Measurements from ENCODE around the gene DRC1.

DRC1 gene

DNA sequence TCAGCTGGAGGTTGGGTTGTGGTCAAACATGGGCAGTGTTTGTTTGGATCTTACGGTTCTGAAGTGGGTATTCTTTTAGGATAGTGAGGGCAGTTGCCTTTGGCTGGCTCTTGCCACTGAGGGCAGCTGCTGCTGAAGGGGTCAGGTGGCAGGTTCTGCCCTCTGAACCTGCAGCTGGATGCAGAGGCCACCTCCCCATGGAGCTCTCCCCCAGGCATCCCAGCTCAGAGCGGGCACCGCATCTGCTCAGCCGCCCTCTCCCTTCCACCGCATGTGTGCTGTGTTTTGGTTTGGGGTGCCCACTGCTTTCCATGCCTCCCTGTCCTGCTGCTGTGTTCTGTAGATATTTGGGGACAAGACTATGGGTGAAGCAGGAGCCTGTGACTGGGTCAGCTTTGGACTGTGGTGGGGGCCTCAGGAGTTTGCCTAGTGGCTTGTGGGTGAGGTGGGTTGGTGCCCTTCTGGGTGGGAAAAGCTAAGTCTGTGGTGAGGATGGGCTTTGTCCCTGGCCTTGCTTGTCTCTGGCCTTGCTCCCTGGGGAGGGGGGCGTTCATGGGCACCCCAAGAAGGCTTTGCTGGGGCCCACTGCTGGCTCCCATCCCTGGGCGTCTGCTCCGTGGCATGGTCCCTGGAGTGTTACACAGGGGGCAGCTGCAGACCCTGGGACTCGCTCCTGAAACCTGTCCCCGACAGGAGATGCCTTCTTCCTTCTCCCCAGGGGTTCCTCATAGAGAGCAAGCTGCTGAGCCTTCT is 47.7 kb downstream of the DRC1 start:
- no peak for FAIRE-seq

DNA sequence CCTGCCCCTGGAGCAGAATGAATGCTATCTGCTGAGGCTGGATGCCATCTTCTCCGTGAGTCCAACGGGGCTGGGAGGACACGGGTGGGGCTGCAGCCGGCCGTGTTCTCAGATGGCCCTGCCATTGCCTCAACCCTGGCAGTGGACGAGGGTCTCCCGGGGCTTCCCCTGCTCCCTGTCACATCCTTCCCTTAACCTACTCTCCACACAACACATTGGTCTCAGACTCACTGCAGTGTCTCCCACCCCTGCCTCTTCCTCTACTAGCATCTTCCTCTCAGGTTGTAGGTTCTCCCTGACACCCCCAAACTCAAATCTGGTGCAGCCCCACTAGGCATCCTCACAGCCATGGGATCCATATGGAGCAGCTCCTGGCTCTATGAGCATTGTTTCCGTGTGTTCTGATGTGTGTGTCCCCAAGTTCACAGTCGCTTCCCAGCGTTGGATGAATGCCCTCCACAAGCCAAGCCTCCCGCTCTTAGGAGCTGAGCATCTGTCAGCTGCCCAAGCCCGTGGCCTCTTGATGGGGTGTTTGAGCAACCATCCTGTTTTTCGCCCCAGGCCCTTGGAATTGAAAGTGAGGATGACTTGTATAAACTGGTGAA is 48.4 kb downstream of the DRC1 start:
- FAIRE-seq: no peak

DNA sequence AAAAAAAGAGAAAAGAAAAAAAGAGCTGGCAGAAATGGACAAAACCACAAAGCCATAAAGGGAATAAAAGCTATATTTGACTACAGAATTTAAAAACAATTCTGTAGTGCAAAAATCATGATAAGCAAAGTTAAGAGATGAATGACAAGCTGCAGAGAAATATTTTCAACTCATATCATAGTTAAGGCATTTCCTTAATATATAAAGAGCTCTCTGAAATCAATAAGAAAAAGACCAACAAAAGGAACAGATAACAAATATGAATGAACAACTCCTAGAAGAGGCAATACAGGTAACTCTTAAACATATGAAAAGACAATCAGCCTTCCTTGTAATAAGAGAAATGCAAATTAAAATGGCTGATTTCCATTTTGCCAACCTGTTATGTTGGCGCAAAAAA is 50.0 kb downstream of the DRC1 start:
- no peak for FAIRE-seq

DNA sequence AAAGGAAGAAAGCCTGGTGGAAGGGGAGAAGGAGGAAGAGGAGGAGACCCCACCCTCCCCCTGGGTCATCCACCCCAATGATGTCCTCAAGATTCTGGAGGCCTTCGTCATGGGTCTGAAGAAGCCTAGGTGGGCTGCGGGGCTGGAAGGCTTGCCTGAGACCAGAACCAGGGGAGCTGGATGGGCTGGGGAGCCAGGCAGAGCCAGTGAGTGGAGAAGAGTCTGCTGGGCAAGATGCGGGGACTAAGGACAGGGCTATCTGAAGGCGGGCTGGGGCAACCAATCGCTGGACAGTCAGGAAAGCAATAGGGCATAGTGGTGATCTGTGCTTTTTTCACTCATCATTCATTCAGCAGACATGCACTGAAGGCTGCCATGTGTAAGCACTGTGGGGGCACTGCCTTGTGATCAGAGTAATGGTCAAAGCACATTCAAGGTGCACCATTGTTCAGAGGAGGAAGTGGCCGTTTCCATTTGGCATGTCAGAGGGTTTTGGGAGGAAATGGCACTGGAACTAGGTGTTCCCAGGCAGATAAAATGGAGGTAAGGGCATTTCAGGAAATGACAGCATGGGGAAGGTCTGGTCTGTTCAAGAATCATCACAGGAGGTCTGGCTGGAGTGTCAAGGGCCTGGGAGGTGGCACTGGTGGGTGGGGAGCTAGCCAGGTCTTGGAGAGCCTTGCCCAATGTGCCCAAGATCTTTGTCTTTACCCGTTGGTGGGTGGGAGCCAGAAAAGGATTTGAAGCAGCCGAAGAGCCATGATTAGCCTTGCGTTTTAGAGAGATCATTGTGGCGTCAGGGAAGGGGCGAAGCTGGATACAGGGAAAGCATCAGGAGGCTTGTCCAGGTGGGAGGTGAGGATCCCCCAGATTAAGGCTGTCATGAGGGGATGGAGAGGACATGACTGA is 52.0 kb downstream of the DRC1 start:
- FAIRE-seq: no peak

DNA sequence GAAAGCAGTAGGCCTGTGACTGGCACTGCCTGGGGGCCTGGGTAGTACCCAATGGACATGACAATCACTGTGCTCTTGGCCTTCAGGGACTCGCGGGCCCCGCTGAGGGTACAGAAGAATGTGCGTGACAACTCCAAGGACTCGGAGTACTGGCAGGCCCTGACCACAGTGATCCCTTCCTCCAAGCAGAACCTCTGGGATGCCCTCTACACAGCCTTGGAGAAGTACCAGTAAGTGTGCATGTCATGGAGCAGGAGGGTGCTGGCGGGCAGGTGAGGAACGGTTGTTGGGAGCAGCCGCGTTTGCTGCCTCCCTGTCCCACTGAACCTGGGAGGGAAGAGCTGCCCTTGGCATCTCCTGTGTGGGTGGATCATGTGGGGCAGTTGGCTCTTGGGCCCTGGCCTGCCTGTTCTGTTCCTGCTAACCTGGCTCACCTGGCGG is 52.9 kb downstream of the DRC1 start:
- FAIRE-seq: no peak

DNA sequence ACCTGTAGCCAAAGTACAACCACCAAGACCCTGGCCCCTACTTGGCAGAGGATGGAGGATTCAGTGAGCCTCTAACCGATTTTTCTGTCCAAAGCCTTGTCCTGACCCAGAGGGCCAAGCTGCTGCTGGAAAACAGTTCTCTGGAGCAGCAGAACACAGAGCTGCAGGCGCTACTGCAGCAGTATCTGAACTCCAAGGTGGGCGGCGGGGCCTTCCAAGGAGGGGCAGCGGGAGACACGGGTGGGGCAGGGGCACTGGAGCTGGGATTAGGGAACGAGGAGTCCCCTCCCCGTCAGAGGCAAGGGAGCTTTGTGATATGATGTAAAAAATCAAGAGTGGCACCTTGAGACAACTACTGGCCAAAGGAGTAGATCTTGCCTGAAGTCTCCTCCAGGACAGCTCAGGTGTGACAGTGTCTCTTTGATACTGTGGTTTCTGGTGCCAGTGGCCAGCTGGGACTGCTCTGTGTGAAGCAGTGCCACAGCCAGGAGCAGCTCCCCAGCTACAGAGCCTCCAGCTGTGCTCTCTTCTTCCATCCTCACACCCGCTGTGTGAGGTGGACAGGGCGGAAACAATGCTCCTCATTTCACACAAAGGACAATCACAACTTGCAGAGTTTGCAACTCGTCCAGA is 53.4 kb downstream of the DRC1 start:
- FAIRE-seq: no peak

DNA sequence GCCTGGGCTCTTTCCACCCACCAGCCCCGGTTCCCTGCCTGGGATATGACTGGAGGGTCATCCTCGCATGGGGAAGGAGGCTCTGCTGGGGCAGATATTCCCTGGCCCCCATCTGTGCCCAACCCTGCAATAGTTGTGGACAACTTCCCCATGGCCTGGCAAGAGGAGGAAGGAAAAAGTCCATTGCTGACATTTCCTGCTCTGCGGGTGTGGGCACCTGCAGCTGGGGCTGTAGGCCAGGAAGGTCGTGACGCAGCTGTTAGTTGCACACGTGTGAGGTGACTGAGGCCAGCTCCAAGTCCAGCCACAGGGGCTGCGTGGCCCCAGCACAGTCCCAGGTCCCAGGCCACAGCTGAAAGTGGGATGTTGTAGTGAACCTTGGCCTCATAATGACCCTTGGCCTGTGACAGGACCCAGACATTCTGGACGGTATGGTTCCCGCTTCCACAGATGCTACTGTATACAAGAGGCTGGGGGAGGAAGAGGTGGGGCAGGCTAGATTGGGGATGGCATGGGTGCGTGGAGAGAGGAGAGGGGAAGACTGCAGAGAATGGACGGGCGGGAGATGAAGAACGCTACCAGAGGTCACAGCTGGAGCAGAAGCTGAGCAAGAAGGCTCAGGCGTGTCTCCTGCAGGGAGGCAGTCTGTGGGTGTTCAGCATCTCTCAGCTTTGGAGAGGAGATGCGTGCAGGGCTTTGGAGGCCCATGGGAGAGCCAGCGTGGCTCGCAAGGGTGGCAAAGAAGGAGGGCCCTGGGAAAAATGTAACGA is 54.1 kb downstream of the DRC1 start:
- FAIRE-seq: no peak

DNA sequence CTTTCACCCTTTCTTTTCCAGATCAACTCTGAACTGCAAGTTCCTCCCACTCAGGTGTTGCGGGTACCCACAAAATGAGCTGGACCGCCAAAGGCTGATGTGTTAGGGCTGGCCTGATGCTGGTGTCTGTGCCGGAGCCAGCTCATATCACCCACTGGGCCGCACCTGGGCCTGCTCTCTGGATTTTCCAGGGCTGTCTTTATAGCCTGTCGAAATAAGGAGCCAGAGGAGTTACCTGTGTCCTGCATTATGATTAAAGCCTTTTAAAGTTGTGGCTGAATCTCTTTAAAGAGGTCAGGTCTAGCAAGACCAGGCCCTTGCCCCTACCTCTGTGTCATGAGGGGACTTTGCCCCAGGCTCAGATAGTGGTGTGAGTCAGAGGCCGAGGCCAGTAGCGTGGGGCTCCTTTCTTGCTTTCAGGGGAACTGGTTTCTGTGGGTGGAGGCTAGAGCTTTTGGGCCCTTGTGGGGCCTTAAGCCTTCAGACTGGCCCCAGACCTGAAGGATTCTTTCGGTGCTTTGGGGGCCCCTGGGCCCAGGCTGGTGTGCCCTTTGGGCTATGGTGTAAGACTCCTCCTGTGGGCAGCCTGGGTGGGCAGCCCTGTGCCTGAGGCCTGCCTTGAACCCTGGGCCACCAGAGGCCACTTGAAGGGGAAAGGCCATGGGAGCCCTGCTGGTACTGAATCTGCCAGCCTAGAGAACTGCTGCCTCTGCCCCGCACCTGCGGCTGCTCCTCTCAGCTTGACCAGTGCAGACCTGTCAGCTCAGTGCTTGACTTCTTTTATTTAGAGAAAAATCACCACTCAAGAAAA is 54.9 kb downstream of the DRC1 start:
- no peak for FAIRE-seq

DNA sequence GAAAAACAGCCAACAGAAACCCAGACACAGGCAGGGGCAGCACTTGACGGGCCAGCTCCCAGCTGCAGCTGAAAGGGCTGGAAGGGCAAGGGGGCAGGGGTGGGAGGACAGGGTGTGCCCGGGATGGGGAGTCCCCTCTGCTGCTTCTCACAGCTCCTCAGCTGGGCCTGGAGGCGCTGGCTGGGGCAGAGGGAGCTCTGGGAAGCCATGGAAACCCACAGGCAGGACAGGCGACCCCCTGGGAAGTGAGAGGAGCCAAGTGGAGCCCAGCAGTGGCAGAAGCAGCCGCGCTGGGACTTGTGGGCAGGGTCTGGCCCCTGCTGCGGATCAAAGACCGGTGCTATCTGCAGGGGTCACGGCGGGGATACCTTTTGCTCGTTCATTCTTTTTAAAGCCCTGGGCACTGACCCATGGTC is 55.5 kb downstream of the DRC1 start:
- FAIRE-seq: no peak

DNA sequence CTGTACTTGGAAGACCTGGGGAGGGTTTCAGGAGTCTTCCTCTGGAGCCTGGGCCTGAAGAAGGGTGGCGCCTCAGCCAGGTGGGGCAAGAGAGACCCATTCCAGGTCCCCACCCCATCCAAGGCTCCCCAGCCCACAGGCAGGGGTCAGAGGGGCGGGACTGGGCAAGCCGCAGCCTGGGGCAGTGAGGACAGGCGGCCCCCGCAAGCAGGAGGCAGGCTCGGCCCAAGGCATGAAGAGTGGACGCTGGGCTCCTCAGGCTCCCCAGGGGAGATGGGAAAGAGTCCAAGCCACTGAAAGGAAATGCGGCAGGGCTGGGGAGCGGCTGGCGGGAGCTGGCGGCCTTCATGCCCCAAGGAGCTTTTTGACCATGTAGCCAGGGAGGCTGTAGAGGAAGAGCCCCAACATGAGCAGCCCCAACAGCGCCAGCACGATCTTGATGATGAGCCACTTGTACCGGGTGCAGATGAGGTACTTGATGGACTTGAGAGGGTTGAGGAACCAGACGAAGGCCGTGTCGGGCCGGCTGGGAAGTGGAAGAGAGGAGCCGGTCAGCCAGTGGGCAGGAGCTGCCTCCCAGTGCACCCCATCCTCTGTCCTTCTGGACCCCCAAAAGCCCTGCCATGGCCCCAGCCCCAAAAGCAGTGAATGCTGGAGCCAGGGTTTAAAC is 56.1 kb downstream of the DRC1 start:
- FAIRE-seq: no peak

DNA sequence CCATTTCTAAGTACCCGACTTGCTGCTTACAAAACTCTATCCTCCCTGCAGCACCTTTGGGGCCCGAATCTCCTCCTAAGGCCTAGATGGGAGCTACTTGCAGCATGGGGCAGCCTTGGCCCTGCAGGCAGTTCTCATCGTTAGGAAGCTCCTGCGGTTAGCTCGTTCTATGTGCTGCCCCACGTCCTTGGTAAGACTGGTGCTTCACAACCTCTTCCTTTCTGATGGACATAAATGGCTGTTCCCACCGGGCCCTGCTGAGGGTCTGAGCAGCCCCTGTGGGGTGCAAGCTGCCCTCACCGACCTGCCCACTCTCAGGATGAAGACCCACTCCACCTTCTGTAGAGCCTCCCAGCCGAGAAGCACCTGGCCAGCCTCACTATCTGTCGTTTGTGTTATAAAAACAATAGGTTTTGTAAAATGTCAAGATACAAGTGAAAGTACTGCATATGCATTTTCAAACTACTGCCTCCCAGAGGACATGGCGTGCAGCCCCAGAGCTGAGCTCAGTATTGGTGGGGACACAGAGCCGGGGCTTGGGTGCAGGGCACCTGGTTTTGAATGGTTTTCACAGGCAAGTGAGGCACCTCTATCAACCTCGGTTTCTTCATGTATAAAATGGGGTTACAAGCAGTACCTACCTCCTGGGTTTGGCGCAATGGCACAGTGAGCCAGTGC is 56.8 kb downstream of the DRC1 start:
- no peak for FAIRE-seq

DNA sequence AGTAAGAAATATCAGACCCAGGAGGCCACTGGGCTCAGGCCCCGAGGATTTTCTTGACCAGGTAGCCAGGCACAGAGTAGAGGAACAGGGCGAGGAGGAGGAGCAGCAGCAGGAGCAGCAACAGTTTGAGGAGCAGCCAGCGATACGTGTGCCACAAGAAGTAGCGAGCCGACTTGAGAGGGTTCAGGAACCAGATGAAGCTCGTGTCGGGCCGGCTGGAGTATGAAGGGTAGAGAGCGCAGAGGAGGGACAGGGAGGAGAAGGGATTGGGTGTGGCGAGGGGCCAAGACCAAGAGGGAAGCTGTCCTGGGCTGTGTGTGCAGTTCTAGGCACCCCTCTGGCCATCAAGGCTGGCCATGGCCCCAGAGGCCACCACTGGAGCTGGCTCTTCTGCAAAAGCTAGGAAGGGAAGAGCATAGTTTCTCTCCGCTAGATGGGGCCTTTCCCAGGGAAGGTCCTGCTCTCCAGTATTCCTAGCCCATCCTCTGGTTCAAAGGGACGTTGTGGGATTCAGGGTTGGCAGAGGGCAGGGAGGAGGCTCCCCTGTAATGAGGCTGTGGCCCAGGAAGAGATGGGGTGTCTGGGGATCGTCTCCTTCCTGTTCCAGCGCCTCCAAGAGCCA is 58.4 kb downstream of the DRC1 start:
- no peak for FAIRE-seq

DNA sequence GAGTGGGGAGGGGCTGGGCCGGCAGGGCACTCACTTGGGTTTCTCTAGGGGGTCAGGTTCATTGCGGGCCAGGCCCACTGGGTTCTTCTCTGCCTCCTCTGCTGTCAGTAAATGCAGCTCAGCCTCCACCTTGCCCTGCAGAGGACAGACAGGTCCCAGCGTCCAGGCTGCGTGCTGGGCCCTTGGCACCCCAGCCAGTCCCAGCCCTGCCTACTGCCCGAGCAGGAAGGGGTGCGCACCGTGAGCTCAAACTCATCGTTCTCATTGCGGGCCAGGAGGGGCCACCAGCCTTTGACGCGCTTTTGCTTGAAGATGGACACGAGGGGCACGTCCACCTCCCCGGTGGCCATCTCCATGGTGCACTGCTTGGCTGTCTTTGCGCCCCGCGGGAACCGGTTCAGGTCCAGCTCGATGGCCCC is 58.9 kb downstream of the DRC1 start:
- no peak for FAIRE-seq

DNA sequence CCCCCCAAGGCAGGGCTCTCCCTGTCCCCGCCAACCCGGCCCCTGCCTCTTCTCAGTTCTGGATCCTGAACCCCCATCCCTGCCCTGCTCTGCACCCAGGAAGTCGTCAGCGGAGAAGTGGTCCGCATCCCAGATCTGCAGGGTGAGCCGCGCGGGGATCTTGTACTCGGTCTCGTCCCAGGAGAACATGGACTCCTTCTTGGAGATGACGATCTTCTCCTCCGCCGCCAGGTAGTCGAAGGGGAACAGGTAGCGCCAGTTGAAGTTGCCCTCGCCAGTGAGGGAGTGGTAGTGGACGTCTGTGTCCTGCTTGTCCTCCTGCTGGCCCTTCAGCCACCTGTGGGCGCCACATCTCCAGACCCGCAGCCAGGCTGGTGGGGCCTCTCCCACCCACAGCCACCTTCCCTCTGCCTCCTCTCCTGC is 59.9 kb downstream of the DRC1 start:
- FAIRE-seq: no peak

DNA sequence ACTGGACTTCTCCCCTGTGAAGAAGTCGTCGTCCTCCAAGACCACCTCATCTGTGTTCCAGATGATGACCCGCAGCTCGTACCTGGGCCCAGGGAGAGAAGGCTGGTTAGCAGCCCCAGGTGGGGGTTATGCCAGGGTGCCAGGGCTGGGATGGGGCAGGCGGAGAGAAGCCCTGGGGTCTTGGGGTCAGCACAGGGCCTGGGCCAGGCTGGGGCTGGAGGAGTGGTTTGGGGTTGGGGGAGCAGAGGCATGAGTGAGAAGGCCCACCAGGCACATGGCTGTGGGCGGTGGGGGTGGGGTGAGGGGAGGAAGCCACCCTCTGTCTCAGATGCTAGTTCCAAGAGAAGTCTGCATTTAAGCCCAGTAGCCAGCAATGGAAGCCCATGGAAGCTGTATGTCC is 60.4 kb downstream of the DRC1 start:
- no peak for FAIRE-seq

DNA sequence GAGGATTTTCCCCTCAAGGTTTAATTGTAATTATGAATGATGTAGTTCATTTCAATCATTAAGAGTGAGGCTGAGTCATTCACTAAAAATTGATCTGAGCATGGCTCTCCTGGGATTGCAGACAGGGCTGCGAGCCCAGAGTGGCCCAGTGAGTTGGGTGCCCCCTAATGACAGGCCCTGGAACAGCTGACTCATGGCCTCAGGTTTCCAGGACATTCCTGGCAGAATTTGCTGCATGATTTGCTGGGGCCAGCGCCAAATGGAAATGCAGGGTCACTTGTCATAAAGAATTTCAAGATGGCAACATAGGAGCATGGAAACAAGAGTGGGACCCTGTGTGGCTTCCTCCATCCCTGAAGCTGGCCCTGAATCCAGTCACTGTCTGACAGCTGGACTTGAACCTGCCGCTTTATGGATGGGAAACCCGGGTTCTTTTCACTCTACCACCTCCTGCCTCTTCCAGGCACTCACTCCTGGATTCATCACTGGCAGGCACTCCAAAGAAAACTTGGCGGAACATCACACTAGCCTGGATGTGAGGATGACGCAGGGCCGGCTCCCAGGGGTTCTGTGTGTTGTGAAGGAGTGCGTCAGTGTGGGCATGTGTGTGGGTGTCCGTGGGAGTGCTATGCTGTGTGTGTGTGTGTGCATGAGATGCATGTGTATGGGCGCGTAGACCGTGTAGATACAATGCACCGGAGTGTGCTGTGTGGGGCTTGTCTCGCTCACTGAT is 61.0 kb downstream of the DRC1 start:
- no peak for FAIRE-seq

DNA sequence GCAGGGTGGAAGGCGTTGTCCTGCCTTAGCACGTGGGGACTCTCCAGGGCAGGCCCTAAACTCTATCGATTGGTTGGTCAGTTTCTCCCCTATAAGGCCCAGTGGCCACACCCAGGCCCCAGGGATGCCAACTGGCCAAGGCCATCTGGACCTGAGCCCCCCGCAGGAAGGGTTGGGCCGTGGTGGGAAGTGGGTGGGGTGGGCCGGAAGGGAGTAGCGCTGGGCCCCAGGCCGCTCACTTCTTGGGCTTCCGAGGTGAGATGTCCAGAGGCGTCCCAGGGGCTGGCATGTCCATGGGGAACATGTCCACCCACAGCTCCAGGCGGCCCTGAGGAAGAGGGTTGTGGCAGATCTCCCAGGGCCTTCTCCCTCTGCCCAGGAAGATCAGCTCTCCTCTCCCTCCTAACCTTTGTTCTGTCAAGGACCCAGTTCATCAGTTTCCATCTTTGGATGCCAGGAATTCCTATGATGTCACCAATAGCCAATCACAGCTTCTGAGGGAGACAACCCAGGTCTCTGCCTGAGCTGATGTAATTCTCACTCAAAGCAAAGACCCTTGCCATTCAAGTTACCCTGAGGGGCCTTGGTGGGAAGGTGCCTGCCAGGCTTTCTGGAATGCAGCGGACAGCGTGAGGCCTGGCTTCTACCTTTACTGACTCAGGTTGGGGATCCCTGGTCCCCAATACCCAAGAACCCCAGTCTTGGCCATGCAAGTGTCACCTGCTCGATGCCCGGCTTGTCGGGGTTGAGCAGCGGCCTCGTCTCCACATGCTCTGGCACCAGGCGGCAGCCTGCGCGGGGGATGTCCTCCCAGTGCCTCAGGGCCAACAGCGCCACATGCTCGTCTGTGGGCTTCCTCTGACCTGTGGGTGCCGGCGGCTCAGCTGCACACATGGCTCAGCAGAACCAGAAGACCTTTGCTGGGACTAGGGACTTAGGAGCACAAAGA is 61.8 kb downstream of the DRC1 start:
- no peak for FAIRE-seq

All from colon (tissue), 2 donors.